Measurements from ENCODE around the gene SYNGR3.

- TF ChIP-seq PBX3 (IDR thresholded peaks at IDR 0.05) (no peak), CTCF (IDR thresholded peaks at IDR 0.05) (no peak)
Observed at GRCh38 chr16:2008009-2008526, 18.3 kb downstream of the SYNGR3 start.

All from A549 (cell line).